Liver (tissue), 9 donors: ENCODE data around the gene C1QL2. TPM values are rescaled to one million over a fixed set of nuclear protein-coding genes. Genes with fewer than 3 reads are reported as not detected.

Experiments used
- DNase-seq: peaks from one replicate; pipeline ENCODE4 v3.0.0-alpha.2; 2017; ENCODE audit warnings: low spot score
- H3K27ac ChIP-seq, 2 donors: one replicate each; pipeline ENCODE4 v1.7.0; 2013; ENCODE audit warnings: inconsistent platforms in 2 of 2, low read length in 2 of 2, control low read depth in 1 of 2, low read depth in 1 of 2, mild to moderate bottlenecking in 1 of 2
- H3K27me3 ChIP-seq, 4 donors: one replicate each; pipeline versions ENCODE4 v1.6.1 to v1.7.0; 2013; ENCODE audit warnings: low read length in 3 of 4, inconsistent platforms in 1 of 4, mild to moderate bottlenecking in 1 of 4, moderate library complexity in 1 of 4; ENCODE audit not compliant: control insufficient read depth in 4 of 4, insufficient read depth in 4 of 4
- H3K36me3 ChIP-seq, 4 donors: one replicate each; pipeline versions ENCODE4 v1.6.1 to v1.7.0; 2013; ENCODE audit warnings: low read length in 3 of 4, mild to moderate bottlenecking in 3 of 4, low read depth in 1 of 4, moderate library complexity in 1 of 4; ENCODE audit not compliant: control insufficient read depth in 4 of 4, insufficient read depth in 3 of 4
- H3K4me1 ChIP-seq, 4 donors: one replicate each; pipeline versions ENCODE4 v1.6.1 to v1.7.0; 2013; ENCODE audit warnings: low read length in 3 of 4, mild to moderate bottlenecking in 3 of 4, moderate library complexity in 1 of 4; ENCODE audit not compliant: control insufficient read depth in 4 of 4, insufficient read depth in 4 of 4
- H3K4me3 ChIP-seq, 3 donors: one replicate each; pipeline versions ENCODE4 v1.6.1 to v1.7.0; 2013; ENCODE audit warnings: low read length in 3 of 3, control low read depth in 1 of 3, low read depth in 1 of 3, mild to moderate bottlenecking in 1 of 3
- H3K9ac ChIP-seq, 2 donors: one replicate each; pipeline ENCODE4 v1.7.0; 2013; ENCODE audit warnings: low read length in 2 of 2, mild to moderate bottlenecking in 2 of 2, moderate library complexity in 2 of 2, control low read depth in 1 of 2, low read depth in 1 of 2
- H3K9me3 ChIP-seq, 4 donors: one replicate each; pipeline versions ENCODE4 v1.6.1 to v1.7.0; 2013; ENCODE audit warnings: low read length in 3 of 4; ENCODE audit not compliant: control insufficient read depth in 4 of 4
- CTCF ChIP-seq: fragments of 150-350 bp; IDR thresholded peaks from 2 replicates; pipeline ENCODE4 v1.5.1; 2017; ENCODE audit warnings: improper control_type of control experiment, low read depth, low read length; ENCODE audit not compliant: missing input control
- EGR1 ChIP-seq, 2 donors: IDR thresholded peaks; 2 replicates each; pipeline ENCODE4 v1.6.1; 2016 to 2018; ENCODE audit warnings: antibody characterized with exemption in 2 of 2, low read depth in 2 of 2
- FOXA1 ChIP-seq: IDR thresholded peaks from 2 replicates; pipeline ENCODE4 v1.6.1; 2016; ENCODE audit warnings: antibody characterized with exemption
- FOXA2 ChIP-seq: IDR thresholded peaks from 2 replicates; pipeline ENCODE4 v1.6.1; 2016; ENCODE audit warnings: antibody characterized with exemption
- GABPA ChIP-seq, 2 donors: IDR thresholded peaks in 1 of 2; conservative IDR thresholded peaks in 1 of 2; 2 replicates each; pipeline ENCODE4 v1.6.1; 2016; ENCODE audit warnings: antibody characterized with exemption in 2 of 2, mild to moderate bottlenecking in 1 of 2, moderate library complexity in 1 of 2
- HNF4A ChIP-seq, 2 donors: conservative IDR thresholded peaks; 2 replicates each; pipeline ENCODE4 v1.6.1; 2016; ENCODE audit warnings: antibody characterized with exemption in 2 of 2, mild to moderate bottlenecking in 2 of 2
- HNF4G ChIP-seq: IDR thresholded peaks from 2 replicates; pipeline ENCODE4 v1.6.1; 2016; ENCODE audit warnings: antibody characterized with exemption
- JUND ChIP-seq, 2 donors: IDR thresholded peaks; 2 replicates each; pipeline ENCODE4 v1.6.1; 2016; ENCODE audit warnings: antibody characterized with exemption in 2 of 2
- MAX ChIP-seq: IDR thresholded peaks from 2 replicates; pipeline ENCODE4 v1.6.1; 2016; ENCODE audit warnings: antibody characterized with exemption
- NR2F2 ChIP-seq: IDR thresholded peaks from 2 replicates; pipeline ENCODE4 v1.6.1; 2016; ENCODE audit warnings: antibody characterized with exemption
- RAD21 ChIP-seq, 2 donors: IDR thresholded peaks; 2 replicates each; pipeline ENCODE4 v1.6.1; 2016; ENCODE audit warnings: antibody characterized with exemption in 2 of 2, mild to moderate bottlenecking in 2 of 2
- REST ChIP-seq: IDR thresholded peaks from 2 replicates; pipeline ENCODE4 v1.6.1; 2016; ENCODE audit warnings: antibody characterized with exemption, mild to moderate bottlenecking
- RXRA ChIP-seq, 2 donors: IDR thresholded peaks; 2 replicates each; pipeline ENCODE4 v1.6.1; 2017 to 2018; ENCODE audit warnings: antibody characterized with exemption in 2 of 2, mild to moderate bottlenecking in 1 of 2
- SP1 ChIP-seq: IDR thresholded peaks from 2 replicates; pipeline ENCODE4 v1.6.1; 2018; ENCODE audit warnings: antibody characterized with exemption, mild to moderate bottlenecking
- TAF1 ChIP-seq: conservative IDR thresholded peaks from 2 replicates; pipeline ENCODE4 v1.6.1; 2016; ENCODE audit warnings: antibody characterized with exemption, mild to moderate bottlenecking
- YY1 ChIP-seq: IDR thresholded peaks from 2 replicates; pipeline ENCODE4 v1.6.1; 2016; ENCODE audit warnings: antibody characterized with exemption, mild to moderate bottlenecking
- ZBTB33 ChIP-seq: IDR thresholded peaks from 2 replicates; pipeline ENCODE4 v1.6.1; 2016; ENCODE audit warnings: antibody characterized with exemption
- WGBS: extraction: QIAGEN DNeasy Blood & Tissue Kit; methylation state at CpG from one replicate; pipeline ENCODE4 v1.1.7; 2013; 5-methylcytosine and 5-hydroxymethylcytosine counted together
- polyA plus RNA-seq, 2 donors: library from polyadenylated mRNA; stranded (reverse) in 1 of 2; unstranded in 1 of 2; fragments of 200-250 nt in 1 of 2; fragments of >200 nt in 1 of 2; fragmentation: Nextera tagmentation in 1 of 2; extraction: Ambion mirVana in 1 of 2; gene quantifications; one replicate each; pipeline versions ENCODE4 v1.2.1 to v1.2.3, GENCODE V29; 2013 to 2015
- total RNA-seq, 2 donors: library from RNA; depleted of rRNA; stranded (reverse); fragments of >200 nt; gene quantifications; one replicate each; pipeline ENCODE4 v1.2.3, GENCODE V29; 2014
- TF ChIP-seq, protein P1 (sequence below): IDR thresholded peaks from 2 replicates; pipeline ENCODE4 v1.6.1; 2016; ENCODE audit warnings: antibody characterized with exemption
- donor health status: healthy.
- donor health status: healthy.
- donor health status: healthy.
- donor health status: healthy.
- donor health status: healthy.

C1QL2 gene
- total and polyA plus RNA-seq, 4 donors: not detected

DNA sequence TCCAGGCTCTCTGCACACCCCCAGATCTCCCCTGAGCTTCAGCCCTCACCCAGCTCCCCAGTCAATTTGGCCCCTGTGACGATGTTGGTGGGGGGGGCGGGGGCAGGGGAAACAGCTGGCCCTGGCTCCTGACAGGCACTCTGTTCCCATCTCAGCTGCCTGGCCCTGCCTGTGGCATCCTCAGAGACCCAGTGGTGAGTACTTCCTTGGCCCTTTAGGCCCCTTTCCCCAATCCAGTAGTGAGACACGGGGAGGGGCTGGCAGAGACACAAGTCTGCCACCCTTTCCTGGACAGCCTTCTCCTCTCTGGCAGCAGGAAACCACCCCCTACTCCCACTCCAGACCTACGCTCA, 19.3 kb upstream of the C1QL2 start (continued):
- TF ChIP-seq ZBTB33 (no peak), JUND (IDR thresholded peaks at IDR 0.05) (no peak), RXRA (IDR thresholded peaks at IDR 0.05) (no peak), NR2F2 (no peak), HNF4A (conservative IDR thresholded peaks at IDR 0.05) (no peak)

- H3K9ac ChIP-seq: no peak overlapping the region
- no peaks in the 10 kb centered on the region for H3K4me1 ChIP-seq
- H3K27me3 ChIP-seq: no peaks in the 10 kb centered on the region
- no peak for TF ChIP-seq ZBTB33
- TF ChIP-seq HNF4G: no peak
- TF ChIP-seq GABPA (IDR thresholded peaks at IDR 0.05 in 1 of 2, conservative IDR thresholded peaks at IDR 0.05 in 1 of 2): no peak
- TF ChIP-seq REST: no peak
- no peak for TF ChIP-seq FOXA2
- TF ChIP-seq HNF4A (conservative IDR thresholded peaks at IDR 0.05): no peak
- TF ChIP-seq CTCF: no peak
- TF ChIP-seq, protein P1, sequence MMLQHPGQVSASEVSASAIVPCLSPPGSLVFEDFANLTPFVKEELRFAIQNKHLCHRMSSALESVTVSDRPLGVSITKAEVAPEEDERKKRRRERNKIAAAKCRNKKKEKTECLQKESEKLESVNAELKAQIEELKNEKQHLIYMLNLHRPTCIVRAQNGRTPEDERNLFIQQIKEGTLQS: no peak
- no peak for TF ChIP-seq NR2F2
- no peak for TF ChIP-seq JUND (IDR thresholded peaks at IDR 0.05)
- no peak for TF ChIP-seq YY1
- no peak for TF ChIP-seq SP1
- no peak for TF ChIP-seq EGR1 (IDR thresholded peaks at IDR 0.05; ENCODE audit: low read depth in 2 of 2)
- no peak for TF ChIP-seq TAF1
- TF ChIP-seq FOXA1: no peak
- TF ChIP-seq MAX: no peak
- TF ChIP-seq RAD21 (IDR thresholded peaks at IDR 0.05): no peak
- no peak overlapping the region for H3K27ac ChIP-seq
- H3K36me3 ChIP-seq: no peaks in the 10 kb centered on the region
- WGBS: 95% methylated on average over 12 of the region's 12 CpGs
- DNase-seq: no peak
- no peaks in the 10 kb centered on the region for H3K9me3 ChIP-seq
- H3K4me3 ChIP-seq: no peak overlapping the region
Measured at GRCh38 chr2:119177171-119177837, 18.8 kb upstream of the C1QL2 start.
